GM18498 (cell line): Measurements from ENCODE around the gene CAPN14.
A peak's percentile ranks its signal among the peaks of the same experiment; 100 is the strongest.

ENCODE experiments used
- ATAC-seq: cut with Tn5 transposase; IDR thresholded peaks from one replicate; pipeline ENCODE4 v1.9.1; 2021; ENCODE audit warnings: mild to moderate bottlenecking, moderate library complexity; ENCODE audit not compliant: unreplicated experiment

CAPN14 gene

DNA sequence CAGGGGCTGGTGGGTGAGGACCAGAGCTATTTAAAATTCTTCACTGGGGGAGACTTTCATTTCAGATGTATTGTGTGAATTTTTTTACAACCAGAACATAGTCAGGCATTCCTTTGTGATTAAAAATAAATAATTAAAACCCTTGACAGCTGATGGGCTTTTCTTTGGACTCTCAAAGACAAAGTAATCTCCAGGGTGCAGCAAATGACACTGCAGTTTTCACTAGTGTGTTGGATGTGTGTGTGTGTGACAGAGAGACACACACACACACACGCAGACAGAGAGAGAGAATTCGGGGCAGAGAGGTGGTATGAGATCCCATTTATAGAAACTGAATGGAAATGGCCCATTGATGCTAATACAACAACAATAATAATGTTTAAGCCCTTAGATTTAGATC lies 68.8 kb downstream of the CAPN14 start:
- no peak for ATAC-seq

- no peak for ATAC-seq
These were observed 69.7 kb downstream of the CAPN14 start for GRCh38 chr2:31147645-31148044.

- no peak for ATAC-seq
These were observed 75.2 kb downstream of the CAPN14 start for GRCh38 chr2:31142110-31142509.

DNA sequence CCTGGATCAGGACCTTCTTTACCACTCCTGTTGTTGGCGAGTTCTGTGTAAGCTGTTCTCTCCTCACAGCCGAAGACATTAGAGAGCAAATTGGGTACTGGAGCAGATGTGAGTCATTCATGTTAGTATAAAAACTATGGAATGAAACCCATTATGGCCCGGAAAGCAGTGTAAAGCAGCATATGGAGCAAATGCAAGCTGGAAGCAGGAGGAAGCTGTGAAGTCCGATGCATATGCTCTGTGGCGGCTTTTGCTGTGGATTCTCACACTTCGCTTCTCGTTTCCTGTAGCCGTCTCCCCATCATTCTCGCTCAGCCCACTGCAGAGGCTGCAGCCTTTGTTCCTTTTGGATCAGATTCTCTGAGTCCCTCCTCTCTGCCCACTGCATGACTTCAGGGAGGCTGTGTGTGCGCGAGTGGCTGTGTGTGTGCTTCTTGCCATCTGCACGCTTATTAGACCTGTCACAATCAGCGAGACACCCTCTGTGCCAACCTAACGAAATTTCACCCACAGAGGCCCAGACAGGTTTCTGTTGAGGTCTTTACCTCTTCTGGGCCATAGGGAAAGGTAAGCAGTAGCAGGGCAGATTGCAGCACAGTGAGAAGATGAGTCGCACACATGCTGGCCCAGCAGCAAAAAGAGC lies 75.8 kb downstream of the CAPN14 start:
- no peak for ATAC-seq

GRCh38 chr2:31140151-31140550 lies 77.2 kb downstream of the CAPN14 start:
- ATAC-seq: no peak

DNA sequence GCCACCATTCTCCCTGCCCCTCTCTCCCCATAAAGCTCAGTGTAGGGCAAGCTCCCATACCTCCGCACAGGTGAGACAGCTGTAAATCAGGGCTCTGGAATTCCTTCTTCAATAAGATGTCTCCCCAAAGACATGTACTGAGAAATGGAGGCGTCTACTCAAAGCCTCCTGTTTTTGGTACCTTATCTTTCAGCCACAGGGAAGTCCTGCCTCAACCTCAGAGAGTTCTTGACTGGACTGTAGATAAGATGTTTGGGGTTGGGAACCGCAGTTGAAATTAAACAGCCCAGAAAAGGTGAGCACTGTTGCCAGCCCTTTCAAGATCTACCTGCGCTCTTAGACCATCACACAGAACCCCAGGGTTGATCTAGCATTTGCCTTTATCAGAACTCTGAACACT lies 77.6 kb downstream of the CAPN14 start:
- no peak for ATAC-seq

DNA sequence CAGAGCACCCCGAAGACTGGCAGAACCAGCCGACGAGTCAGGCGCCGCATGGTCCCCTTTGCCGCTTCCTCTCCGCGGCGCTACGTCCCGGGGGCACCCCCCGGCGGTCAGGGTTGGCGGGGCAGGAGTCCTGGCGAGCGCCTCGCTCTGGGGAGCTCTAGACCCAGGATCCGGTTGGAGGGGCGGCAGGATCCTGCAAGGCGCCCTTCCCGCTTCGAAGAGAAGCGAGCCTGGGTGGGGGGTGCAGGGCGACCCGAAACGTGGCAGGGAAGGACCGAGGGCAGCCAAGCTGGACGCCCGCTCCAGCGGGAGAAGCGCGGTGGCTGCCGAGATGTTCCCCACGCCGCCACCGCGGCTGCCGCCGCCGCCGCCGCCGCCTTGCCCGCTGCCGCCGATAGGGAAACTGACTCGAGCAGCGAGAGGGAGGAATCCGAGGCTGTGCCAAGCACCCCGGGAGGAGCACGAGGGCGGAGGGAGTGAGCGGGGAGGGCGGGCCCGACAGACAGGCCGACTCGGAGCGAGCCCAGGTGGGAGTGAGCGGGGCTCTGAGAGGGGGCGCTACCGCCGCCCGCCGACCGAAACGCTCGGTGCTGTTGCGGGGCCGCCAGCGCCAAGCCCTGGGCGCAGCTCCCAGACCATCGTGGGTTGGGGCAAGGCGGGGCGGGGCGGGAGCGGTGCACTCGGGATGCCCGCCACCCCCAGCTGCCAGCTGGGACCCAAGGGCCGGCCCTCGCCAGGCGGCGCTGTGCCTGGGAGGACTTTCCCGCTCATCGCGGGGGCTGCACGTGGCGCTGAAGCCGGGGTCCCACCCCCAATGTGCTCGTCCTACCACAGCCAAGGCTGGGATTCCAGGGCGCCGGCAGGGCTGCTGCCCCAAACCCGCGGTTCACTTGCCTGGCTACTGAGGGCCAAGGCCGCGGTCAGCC lies 79.0 kb downstream of the CAPN14 start, which contains the start of gene GALNT14:
TSS of gene GALNT14 (minus strand) at position 404 of the 926 bp plus-strand sequence. CDS start at position 50, 354 bp downstream.
- peak; percentile 69 for ATAC-seq

DNA sequence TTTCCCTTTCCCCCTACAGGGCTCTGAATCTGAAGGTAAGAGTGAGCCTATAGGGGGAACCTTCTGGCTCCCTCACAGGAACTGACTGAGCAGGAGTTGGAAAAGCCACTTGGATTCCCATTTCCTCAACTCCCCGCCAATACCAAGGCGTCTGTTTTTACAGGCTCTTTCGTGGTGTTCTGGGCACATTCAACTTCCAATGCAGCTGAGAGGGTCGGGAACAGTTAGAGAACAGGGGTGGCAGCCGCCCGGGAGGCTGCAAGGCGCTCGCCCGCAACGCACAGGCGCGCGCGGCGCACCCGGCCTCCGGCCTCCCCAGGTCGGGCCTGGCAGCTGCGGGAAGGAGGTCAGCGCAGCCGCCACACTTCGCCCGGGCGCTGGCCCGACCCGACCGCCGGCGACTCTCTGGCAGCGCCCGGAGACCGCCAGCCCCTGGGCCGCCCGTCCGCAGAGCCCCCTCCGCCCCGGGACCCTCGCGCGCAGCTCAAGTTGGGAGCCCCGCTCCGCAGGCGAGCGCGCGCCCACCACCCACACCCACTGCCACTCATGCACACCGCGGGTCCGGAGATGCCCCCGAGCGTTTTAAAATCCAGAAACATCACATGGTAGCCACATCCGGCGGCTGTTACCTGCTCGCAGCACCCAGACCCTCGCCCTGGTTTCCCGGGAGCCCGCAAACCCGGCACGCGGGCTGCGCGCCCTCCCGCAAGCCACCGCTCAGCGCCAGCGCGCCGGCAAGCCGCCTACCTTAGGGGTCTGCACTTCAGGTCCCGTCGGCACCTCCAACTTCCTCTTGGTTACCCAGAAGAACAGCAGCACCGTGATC lies 79.9 kb downstream of the CAPN14 start:
- no peak for ATAC-seq

- ATAC-seq: no peak
These were observed 80.6 kb downstream of the CAPN14 start for GRCh38 chr2:31136732-31137131.

DNA sequence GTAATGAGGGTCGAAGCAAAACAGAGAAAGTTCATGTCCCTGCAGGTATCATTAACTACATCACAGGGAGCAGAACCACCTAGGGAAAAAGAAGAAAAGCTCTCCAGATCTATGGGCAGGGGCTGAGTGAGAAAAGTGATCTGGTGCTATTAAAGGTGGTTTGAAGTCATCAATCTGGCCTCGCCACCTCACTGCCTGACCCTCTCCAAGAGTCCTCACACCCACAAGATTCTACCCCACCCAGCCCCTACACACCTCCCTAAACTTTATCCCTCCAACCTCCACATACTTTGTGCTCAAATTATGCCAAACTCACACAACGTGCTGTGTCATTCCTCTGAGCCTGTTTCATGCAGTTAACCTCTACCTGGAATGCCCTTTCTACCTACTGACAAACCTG lies 81.3 kb downstream of the CAPN14 start:
- no peak for ATAC-seq

- ATAC-seq: no peak
These were observed 82.8 kb downstream of the CAPN14 start for GRCh38 chr2:31134480-31134879.

- no peak for ATAC-seq
These were observed 84.5 kb downstream of the CAPN14 start for GRCh38 chr2:31132786-31133185.

DNA sequence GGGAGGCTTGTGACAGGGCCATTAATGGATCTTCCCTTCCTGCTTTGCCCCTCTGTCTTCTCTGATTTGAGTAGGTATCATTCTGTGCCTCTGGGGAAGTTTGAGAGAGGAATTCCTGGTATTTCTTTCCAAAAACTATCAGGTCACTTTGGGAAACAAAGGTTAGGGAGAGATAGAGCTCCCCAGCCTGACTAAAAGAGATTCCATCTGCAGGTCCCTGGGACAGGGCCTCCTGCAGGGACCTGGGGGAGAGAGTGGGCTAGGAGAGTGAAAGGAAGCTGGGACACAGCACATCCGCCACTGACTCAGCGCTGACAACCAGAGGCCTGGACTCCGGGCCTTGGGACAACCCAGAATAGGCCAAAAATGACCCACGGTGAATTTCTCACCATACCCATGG lies 85.4 kb downstream of the CAPN14 start:
- ATAC-seq: no peak

DNA sequence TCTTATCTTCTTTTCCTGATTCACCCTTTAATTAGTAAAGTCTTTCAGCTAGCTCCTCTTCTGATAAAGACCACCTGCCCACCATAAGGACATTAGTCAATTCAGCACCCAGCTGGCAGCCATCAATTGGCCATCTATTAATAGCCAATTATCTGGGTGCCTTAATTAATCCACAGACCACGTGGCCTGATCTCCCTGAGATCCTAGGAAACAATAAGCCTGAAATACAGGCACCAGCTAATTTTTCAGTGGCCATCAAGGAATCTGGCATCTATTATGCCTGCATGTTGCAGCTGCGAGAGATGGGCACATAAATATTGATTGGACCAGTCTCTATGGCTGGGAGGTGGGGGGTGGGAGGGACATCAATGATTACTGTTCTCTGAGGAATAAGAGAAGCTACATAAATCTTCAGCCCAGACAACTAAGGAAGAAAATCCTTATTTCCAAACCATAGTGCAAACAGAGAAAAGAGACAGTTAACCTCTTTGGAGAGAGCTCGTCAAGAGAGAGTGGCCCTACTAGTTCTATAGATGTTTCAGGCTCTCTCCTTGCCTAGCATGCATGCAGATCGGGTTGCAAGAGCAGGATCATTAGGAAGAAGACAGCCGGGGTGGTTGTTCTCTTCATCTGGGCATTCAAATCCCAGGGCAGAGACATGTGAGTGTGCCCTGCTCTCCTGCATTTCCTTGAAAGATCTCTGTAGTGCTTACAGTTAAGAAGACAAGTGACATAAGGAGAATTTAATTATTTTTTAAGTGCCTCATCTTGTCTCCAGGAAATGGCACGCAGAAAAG lies 87.7 kb downstream of the CAPN14 start:
- ATAC-seq: no peak

DNA sequence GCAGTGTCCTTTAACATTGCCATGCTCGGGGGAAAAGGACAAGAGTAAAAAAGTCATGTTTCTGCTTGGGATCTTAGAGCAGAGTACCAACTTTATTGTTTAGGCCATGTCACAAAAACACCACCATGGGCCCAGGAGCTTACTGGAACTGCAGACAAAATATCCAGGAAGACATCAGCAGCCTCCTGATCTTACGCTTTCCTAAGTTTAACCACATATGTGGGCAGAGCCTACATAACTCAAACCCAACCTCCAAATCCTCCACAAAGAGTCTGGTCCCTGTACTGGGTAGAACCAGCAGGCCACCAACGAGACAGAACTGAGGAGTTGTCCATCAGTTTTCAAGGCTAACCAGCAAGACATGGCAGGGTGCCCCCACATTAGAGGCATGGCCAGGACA lies 89.4 kb downstream of the CAPN14 start:
- ATAC-seq: no peak

GRCh38 chr2:31125918-31126695 lies 91.2 kb downstream of the CAPN14 start:
- ATAC-seq: no peak

DNA sequence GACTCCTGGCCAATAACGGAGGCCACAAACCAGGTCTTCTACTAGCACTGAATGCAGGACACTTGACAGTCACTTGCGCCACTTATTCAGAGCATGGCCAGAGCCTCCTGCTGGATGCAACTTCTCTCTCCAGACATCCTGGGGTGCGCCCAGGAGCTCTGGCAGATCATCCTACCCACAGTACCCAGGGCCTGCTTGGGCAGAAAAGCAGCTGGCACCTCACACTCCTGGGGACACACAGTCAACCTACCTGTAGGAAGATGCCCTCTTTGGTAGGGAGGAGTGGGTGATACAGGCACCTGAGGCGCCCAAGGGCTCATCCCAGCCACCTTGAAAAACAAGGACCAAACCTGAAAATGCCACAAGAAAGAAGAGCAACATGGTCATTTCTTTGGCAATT lies 92.4 kb downstream of the CAPN14 start:
- no peak for ATAC-seq
